Measurements from ENCODE around the gene GNB1L.
A peak's percentile ranks its signal among the peaks of the same experiment; 100 is the strongest.

The GNB1L gene

DNA sequence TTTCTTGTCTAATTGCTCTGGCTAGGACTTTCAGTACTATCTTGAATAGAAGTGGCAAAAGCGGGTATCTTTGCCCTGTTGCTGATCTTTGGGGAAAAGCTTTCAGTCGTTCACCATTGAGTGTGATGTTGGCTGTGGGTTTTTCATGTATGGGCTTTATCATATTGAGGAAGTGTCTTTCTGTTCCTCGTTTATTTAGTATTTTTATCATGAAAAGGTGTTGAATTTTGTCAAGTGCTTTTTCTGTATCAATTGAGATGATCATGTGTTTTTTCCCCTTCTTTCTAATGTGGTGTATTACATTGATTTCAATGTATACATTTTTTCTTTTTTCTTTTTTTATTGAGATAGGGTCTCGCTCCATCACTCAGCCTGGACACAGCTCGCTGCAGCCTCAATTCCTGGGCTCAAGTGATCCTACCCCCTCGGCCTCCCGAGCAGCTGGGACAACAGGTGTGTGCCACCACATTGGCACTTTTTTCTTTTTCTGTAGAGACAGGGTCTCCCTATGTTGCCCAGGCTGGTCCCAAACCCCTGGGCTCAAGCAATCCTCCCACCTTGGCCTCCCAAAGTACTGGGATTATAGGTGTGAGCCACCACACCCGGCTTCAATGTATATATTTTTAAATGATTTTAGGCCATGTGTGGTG lies 5.3 kb upstream of the GNB1L start:
- no peak for DNase-seq

DNA sequence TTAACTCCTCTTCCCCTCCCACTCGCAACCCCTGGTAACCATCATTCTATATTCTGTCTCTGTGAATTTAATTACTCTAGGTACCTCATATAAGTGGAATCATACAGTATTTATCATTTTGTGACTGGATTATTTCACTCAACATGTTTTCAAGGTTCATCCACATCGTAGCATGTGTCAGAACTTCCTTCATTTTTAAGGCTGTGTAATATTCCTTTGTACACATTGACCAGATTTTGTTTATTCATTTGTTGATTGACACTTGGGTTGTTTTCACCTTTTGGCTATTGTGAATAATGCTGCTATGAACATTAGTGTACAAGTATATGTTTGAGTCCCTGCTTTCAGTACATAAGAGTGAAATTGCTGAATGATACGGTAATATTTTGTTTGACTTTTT lies 2.7 kb upstream of the GNB1L start:
- no peak for DNase-seq

DNA sequence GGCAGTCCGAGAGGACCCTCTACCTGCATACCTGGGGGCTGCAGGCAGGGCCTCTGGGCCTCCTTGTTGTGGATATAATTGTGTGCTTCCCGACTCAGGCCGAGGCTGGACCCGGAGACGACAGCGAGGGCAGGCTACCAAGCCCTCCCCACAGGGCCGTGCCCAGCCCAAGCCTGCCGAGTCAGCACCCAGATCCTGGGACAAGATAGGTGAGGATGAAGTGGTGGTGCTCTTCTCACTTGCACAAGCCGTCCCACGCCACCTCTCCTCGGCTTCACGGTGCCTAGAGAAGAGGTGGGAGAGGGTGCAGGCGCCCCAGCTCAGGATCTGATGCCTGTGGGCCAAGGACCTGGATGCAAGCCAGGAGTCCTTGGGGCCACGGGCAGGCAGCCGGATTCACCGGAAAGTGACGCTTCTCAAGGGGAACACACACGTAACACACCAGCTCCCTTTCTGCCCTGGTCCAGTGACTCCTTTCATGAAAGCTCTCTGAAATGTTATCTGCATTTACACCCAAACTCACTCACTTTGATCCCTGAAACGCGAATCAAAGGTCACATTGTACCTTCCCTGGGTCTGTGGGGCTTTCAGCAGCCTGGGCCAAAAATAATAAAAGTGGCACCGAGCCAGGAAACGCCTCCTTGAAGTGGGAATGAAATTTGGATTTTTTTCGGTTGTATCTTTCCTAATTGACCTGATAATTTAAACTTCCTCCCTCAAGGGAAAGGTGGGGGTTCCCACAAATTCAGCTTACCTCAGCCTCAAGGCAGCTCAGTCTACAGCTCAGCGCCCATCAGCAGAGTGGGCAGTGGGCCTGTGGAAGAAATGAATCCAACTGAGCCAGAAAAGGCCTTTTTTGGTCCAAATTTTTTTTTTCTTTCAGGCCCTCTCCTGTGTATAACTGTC lies 1.1 kb upstream of the GNB1L start:
- peak; percentile 67 for DNase-seq

DNA sequence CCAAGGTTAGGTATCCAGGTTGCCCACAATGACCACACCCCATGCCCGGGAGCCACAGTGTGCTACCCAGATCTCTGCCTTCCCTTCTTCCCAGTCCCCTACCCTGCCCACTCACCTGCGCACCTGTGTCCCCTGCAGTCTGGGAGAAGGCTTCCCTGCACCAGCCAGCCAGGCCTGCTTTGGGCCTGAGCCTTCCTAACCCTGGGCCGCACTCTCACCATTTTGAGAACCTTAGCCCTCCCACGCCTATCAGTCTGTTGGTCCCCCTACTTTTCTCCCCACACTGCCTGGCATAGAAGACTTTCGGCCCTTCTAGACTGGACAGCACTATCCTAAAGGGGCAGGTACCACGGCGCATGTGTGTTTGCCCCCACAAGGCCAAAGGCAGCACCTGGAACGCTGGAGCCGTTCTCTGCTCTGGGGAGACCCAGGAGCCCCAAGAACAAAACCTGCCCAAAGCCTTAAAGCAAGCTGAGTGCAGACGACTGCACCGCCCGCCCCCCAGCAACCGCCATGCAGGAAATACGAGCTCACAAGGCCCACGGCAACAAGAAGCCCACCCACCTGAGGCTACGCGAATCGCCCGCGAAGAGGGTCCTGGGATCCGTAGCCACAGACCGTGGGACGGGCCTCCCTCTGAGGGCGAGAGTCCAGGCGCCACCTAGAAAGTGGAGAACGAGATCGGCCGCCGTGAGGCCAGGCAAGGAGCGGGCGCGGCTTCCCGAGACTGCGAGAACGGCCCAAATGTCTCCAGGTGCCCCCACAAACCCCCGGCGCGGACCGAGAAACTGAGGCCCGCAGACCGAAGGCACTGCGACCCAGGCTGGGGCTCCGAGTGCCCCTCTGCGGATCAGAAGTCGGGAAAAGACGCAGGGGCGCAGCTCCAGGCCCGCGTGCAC lies 546 bp downstream of the GNB1L start:
- DNase-seq, result peak; percentile 35

DNA sequence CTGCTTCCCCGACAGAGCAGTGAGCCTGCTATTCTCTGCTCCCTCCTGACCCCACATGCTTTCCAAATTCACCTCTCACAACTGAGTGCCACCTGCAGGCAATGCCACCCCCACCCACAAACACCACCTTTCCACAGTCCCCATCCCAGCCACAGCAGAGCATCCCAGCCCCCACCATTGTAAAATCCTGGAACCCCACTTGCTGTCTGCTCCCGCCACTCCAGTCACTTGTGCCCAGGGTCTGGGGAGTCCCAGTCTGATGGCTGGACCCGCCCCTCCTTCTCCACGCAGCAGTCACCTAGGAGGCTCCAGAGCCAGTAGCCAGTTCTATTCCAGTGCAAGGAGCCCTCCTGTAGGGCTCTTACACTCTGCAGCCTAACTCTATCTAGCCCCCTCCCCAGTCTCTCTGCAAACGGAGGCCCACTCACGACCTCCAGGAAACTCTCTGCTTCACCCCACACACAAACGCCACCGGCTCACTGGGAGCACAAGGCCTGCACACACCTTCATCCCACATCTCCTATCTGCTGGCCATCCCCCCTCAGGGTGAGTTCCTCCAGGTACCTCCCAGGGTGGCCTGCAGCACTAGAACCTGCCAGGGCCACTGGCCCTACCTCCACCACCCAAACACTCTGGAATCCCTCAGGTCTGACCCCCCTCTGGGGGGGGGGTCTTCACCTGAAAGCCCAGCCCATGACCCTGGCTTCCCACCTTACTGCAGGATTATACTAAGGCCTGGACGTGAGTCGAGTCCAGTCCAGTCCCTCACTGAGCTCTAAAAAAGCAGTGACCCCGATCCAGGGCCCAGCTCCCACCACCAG lies 1.4 kb downstream of the GNB1L start:
- no peak for DNase-seq

DNA sequence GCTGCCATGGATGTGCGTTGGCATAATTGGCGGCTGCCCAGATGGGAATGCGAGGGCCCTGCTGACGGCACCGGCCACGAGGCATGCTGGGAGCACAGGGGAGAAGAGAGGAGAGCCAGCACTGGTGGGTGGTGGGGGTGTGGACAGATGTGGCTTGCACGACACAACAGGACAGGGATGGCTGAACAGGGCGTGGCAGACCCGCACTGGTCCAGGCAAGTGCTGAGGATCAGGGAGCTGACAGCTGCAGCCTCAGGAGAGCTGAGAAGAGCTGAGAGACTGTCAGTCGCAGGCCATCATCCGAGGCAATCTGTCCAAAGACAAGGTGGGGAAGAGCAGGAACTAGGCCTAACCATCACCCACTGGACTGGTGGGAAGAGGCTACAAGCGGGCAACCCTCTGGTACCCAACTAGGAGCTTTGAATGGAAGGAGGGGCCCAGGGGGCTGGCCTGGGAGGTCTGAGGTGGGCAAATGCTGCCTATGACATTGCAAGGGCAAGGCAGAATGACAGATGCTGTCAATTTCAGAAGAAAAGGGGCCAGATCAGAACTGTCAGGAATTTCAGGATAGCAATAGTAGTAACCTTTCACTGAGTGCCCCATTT lies 2.4 kb downstream of the GNB1L start:
- DNase-seq, result no peak

DNA sequence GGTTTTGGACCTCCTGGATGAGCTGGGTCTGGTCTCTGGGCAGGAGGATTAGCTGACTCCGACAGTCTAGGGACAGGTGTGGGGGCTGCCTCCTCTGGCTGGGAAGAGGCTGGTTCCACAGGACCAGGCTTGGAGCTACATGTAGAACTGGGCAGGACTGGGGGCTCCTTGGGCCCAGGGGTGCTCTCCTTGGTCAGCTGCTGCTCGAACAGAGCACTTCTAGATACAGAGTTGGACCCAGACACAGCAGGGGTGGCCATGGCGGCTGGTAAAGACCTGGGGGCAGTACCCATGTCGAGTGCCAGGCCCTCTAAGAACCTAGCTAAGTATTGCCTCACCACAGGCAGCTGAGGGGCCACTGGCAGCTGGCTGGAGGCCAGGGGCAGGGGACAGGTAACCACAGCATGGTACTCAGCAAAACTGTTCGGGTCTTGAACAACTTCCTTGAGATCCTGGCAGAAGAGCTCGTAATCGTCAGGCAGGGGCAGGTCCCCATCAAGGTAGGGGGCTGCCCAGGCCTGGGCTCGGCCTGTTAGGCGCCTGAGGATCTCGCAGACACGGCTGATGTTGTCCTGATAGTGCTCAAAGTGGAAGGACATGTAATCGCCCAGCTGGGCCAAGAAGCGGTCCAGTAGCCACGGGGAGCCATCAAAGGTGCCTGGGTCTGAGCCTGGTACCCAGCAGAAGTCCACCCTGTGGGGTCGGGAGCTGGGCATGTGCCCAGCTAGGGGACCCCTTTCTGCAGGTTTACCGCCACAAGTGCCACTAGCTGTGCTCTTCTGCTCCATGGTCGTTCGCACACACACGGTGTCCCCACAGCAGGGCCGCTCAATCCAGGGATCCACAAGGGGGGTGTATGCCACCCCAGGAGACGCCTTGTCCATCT lies 3.1 kb downstream of the GNB1L start:
- DNase-seq, result no peak

DNA sequence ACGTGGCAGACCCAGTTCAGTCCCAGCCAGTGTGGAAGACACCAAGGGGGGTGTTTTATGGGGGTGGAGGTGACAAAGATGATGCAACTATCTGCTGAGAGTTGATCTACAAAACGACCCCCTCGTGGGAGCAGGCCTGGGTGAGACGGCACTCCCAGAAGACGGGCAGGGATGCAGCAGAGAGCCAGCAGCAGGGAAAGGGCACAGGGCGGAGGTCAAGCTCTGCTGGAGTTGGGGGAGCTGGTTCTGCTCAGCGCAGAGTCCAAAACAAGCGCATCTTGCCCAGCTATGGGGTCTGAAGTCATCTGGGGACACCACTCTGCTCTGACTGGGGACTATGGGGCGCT lies 3.9 kb downstream of the GNB1L start:
- DNase-seq, result no peak

DNA sequence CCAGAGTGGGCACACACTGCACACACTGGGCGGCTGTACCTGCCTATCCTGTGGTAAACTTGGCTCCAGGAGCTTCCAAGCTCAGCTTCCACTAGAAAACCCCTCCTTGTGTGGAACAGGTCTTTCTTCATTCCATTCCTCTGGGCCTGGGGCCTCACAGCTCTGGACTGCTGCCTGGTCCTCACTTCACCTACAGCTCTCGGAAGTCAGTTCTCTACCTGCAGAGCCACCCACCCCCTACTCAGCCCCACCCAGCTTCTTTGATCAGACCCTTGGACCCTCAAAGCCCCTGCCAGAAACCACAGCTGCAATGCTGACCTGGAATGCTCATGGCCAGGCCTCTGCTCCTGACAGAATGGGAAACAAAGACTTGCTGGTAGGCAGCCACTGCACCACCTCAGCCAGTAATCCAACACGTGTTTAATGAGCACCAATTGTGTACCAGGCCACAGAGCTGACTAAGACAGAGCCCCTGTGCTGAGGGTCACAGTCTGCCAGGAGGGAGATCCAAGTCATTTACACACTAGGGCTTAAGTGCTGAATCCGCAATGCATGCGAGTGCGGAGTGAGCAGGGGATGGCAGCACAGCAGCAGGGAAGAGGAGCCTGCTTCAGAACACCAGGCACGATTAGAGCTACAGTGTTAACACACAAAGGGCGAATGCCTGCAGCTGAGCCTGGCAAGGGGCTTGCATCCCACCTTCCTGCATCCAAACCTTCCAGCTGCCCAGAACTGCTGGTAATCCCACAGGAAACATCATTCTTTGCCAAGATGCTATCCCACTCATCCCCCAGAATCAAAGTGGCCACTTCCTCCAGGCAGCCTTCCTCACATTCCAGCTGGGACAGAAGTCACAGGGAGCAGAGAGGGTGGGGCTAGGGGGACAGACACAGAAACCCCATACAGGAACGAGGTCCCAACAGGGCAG lies 4.6 kb downstream of the GNB1L start:
- no peak for DNase-seq

DNA sequence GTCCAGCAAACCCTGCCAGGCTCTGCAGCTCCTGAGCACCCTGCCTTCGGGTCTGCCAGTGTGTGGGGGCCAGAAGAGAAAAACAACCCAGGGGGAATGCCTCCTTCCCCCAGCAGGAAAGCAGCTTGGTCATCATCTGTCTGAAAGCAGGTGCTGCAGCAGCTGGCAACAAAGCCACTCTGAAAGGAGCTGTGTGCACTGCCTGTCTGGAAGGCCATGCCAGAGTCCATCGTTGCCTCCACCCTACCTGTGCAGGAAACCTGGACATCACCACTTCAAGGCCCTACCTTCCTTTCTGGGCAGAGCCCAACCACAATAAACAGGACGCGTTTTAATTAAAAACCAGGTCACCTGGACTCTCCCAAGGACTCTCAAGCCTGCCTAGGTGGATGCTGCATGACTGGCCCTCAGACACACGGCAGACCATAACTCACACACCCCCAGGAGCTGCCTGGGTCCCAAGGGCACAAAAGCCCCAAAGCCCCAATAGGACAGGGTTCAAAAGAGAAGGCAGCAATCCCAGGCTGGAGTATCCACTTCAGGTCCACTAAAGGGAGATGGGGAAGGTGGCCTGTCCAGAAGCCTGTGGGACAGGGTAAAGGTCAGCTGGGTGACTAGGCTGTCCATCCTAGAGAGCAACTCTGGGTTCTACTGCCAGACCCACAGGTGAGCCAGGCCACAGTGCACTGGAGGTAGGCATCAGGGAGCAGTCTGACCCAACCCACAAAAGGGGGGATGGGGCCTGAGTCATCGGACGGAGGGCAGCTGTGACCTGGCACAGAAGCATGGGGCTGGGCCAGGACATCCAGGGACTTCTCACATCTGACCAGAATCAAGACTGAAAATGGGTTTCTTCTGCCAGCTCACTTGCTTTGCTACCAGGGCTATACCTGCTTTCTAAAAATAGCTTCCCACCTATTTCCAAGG lies 6.1 kb downstream of the GNB1L start:
- DNase-seq, result no peak

DNA sequence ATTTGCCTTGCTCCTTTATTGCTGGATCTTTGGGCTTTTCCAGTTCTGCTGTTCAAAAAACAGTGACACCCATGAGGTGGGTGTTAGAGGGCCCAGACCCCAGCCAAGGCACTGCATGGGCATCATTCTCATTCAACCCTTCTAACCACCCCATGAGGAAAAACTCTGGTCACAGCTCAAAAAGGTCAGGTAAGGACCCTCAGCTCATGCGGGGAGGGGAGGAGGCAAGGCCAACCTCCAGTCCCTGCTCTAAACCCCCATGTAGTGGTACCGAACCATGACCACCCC lies 7.4 kb downstream of the GNB1L start:
- DNase-seq, result no peak

DNA sequence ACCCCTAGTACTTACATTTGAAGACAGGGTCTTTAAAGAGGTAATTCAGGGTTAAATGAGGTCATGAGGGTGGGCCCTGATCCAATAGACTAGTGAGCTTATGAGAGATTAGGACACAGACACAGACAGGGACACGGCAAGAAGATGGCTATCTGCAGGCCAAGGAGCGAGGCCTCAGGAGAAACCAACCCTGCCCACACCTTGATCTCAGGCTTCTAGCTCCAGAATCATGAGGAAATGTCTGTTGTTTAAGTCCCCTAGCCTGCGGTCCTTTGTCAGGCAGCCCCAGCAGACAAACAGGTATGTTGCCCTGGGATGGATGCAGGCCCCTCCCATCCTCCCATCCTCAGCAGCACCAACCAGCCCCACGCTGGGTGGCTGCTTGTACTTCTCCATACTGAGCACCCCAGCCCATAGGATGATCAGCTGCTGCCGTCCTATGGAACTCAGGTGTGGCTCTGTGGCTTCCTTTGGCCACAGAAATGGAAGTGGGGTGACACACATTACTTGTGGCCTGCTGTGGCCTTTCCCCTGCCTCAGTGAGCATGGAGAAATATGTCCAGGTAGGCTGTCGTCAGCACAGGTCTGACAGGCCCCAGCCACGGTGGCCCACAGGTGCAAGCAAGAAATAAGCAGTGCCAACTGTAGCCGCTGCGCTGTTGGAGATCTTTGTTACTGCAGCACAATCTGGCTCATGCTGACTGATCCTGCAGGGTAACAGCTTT lies 7.9 kb downstream of the GNB1L start:
- no peak for DNase-seq

DNA sequence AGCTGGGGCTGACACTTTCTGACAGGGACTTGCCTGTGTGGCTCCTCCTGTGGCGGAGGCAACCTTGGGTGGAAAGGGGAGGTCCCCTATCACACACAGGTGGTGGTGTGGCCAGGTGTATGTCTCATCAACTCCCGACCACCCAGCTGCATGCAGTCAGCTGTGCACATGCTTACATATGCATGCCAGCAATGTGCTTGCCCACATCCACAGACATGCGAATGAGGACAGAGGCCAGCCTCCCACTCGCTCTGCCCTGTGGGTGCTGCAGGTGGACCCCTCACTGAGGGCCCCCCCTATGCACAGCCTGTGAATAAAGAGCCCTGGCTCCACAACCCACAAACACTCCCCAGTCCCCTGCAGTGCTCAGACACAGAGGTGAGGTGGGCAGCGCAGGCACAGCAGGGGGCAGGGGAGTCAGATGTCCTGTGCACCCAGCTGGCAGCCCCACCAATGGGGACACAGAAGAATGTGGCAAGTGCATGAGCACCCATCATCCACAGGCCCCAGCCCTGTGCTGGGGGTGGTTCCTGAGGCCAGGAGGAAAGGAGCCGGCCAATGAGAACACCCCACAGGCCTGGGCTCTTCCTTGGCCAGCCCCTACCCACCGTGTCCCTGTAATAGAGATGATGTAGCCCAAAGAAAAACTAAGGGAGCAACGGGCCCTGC lies 9.5 kb downstream of the GNB1L start:
- no peak for DNase-seq

DNA sequence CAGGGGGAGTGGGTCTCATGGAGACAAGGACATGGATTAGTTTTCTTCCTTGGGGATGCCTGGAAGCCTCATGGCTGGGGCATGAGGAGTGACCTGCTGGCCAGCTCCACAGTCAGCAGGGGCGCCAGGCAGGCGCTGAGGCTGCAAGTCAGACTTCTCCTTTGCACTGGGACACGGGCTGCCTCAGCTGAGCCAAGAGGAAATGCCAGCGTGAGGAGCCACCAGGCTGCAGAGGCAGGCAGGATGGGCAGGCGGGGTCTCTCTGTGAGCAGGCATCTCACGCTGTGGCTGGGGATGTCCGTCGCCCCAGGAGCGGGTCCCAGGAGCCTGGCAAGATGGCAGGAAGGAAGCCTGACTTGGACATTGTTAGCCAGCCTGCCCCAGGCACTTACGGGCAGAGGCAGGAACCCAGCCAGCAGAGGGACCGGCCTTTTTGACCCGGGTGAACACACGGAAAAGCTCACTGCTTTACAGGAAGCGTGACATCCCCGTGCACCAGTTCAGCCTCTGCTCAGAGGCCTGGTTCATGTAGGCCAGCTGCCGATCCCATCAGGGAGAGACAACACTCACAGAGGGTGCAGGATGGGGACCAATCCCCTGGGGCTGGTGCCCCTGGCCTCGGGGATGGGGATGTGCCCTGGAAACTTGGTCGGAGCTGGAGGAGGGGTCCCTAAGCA lies 10.2 kb downstream of the GNB1L start:
- DNase-seq, result peak; percentile 55

DNA sequence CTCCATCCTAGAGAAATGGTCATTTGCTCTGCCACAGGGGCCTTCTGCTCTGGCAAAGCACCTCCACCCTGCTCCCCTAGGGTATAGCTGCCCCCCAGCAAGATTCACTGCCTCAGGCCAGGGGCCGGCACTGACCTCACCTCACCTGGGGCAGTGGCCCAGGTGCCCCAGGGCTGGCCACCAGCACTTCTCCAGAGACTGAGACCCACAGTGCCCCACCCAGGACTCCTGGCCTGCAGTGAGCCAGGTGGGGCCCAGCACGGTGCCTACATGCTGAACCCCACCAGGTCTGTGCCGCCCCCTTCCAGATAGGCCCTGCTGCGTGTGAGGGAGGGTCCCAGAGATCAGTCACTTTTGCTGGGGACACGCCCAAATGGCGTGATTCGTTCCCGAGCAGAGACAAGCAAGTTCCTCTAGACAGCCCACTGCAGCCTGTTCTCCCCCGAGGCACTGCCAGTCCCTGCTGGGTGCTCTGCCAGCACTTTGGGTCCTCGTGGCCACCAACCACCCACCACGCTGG lies 10.8 kb downstream of the GNB1L start:
- no peak for DNase-seq

DNA sequence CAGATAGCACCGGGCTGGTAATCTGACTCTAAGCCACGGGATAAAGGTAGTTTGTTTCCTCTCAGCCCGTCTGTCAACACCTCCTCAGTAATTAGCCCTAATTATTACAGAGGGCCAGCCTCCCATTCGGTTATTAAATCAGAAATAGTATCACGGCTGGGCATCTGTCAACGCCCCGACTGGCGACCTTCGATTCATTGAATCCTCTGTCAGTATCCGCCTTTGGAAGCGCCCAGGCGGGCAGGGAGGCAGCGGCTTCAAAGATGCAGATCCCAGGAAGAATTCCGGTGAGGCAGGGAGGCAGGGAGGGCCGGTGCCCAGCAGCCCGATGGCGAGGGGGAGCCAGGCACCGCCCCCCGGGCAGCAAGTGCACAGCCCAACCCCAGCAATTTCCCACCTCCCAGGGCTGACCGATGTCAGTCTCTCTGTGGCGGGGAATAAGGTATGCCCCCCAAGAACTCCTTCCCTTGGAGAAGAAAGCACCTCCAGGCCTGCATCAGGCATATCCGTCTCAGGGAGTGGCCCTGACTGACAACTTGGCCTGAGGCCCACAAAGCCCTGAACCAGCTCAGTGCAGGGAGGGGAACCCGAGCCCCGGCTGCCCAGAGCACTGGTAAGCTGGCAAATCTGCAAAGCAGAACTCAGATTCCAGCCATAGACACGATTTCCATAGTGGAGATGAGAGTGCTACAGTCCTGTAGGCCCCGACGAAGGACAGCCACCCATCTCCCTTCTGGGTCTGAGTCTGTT lies 11.4 kb downstream of the GNB1L start:
- DNase-seq, result no peak

All from CD4-positive, alpha-beta T cell treated with Interleukin-6 for 4 hours (primary cell).